Endothelial cell of umbilical vein (primary cell): ENCODE measurements around the gene PDCD1LG2. TPM values are rescaled to one million over a fixed set of nuclear protein-coding genes. Genes with fewer than 3 reads are reported as not detected.

Experiments used
- BruUV-seq: library from RNA; stranded (reverse); fragments of 400-500 nt; replicated peaks from 2 replicates; lab custom pipeline; 2021; lab: Mats Ljungman, UMichigan
- CTCF ChIA-PET: fragments of 300-600, 350-600 bp; sonication (Branson Sonifier 250); formaldehyde crosslinking; loops from one replicate; lab custom pipeline; 2021; ENCODE audit warnings: antibody characterized with exemption, inconsistent platforms; lab: Charles Lee
- POLR2A ChIA-PET: fragments of 300-600, 350-600 bp; sonication (Branson Sonifier 250); formaldehyde crosslinking; loops from one replicate; lab custom pipeline; 2021; ENCODE audit warnings: antibody characterized with exemption, inconsistent platforms; lab: Charles Lee
- DNase-seq: peaks from one replicate; pipeline ENCODE4 v3.0.0-alpha.2; 2011; ENCODE audit warnings: low read depth, low spot score
- FAIRE-seq: peaks from 2 replicates; lab custom pipeline; 2011; peaks lifted over from hg19 to GRCh38; lab: Jason Lieb, UNC
- H2AFZ ChIP-seq: 2 replicates; pipeline ENCODE4 v1.6.0; 2012; ENCODE audit warnings: low read depth, low read length, control low read depth, inconsistent platforms
- H3K27ac ChIP-seq: 2 replicates; pipeline ENCODE4 v1.5.1; 2011; ENCODE audit warnings: low read depth, mild to moderate bottlenecking, control low read depth, low read length, moderate library complexity; ENCODE audit not compliant: insufficient read depth
- H3K27me3 ChIP-seq, 2 experiments: 2 replicates each; pipeline versions ENCODE4 v1.6.0 to v1.6.1; 2011; ENCODE audit warnings: low read length in 2 of 2, mixed read lengths in 1 of 2; ENCODE audit not compliant: control insufficient read depth in 2 of 2, insufficient read depth in 2 of 2
- H3K36me3 ChIP-seq, 2 experiments: 2 replicates in 1 of 2; 3 replicates in 1 of 2; pipeline ENCODE4 v1.5.1; 2011; ENCODE audit warnings: low read length in 2 of 2, mild to moderate bottlenecking in 1 of 2, moderate library complexity in 1 of 2; ENCODE audit not compliant: control insufficient read depth in 2 of 2, insufficient read depth in 2 of 2; ENCODE audit errors: extremely low read depth in 1 of 2
- H3K4me1 ChIP-seq: 3 replicates; pipeline ENCODE4 v1.5.1; 2011; ENCODE audit warnings: mild to moderate bottlenecking, low read length; ENCODE audit not compliant: control insufficient read depth, insufficient read depth; ENCODE audit errors: extremely low read depth
- H3K4me2 ChIP-seq: 2 replicates; pipeline ENCODE4 v1.6.1; 2011; ENCODE audit warnings: low read length, control low read depth, mixed read lengths; ENCODE audit not compliant: insufficient read depth
- H3K4me3 ChIP-seq, 3 experiments: fragments of 200-600 bp in 1 of 3; sonication (generic), shearing (Covaris generic) in 1 of 3; replicated peaks in 1 of 3; 2 replicates each; pipeline ENCODE4 v1.5.1; 2011 to 2016; ENCODE audit warnings: control low read depth in 3 of 3, low read length in 3 of 3, mild to moderate bottlenecking in 2 of 3, inconsistent platforms in 1 of 3, low read depth in 1 of 3, moderate library complexity in 1 of 3; ENCODE audit not compliant: insufficient read depth in 1 of 3
- H3K79me2 ChIP-seq: 2 replicates; pipeline ENCODE4 v1.6.0; 2012; ENCODE audit warnings: low read length, inconsistent platforms; ENCODE audit not compliant: control insufficient read depth, insufficient read depth
- H3K9ac ChIP-seq: replicated peaks from 2 replicates; pipeline ENCODE3; 2011; ENCODE audit warnings: low read length, control low read depth; ENCODE audit not compliant: insufficient read depth; ENCODE audit errors: extremely low read depth
- H3K9me1 ChIP-seq: replicated peaks from 3 replicates; pipeline ENCODE4 v1.6.0; 2011; ENCODE audit warnings: mild to moderate bottlenecking, low read length; ENCODE audit not compliant: control insufficient read depth, insufficient read depth; ENCODE audit errors: extremely low read depth
- H3K9me3 ChIP-seq: replicated peaks from 2 replicates; pipeline ENCODE4 v1.5.1; 2012; ENCODE audit warnings: low read length, inconsistent platforms; ENCODE audit not compliant: control insufficient read depth, insufficient read depth
- H4K20me1 ChIP-seq: replicated peaks from 2 replicates; pipeline ENCODE3; 2011; ENCODE audit warnings: mild to moderate bottlenecking, low read length; ENCODE audit not compliant: control insufficient read depth, insufficient read depth; ENCODE audit errors: extremely low read depth
- EZH2 ChIP-seq: IDR thresholded peaks from 2 replicates; pipeline ENCODE4 v1.6.1; 2012; ENCODE audit warnings: borderline replicate concordance, low read depth, mild to moderate bottlenecking, moderate library complexity, low read length, inconsistent platforms; ENCODE audit not compliant: severe bottlenecking
- FOS ChIP-seq: IDR thresholded peaks from 2 replicates; pipeline ENCODE4 v1.6.1; 2011; ENCODE audit warnings: mild to moderate bottlenecking, low read length, moderate library complexity, borderline replicate concordance; ENCODE audit not compliant: insufficient read depth
- GATA2 ChIP-seq: IDR thresholded peaks from 2 replicates; pipeline ENCODE4 v1.7.0; 2011; ENCODE audit warnings: low read depth, mild to moderate bottlenecking, moderate library complexity, mixed read lengths, low read length; ENCODE audit not compliant: insufficient read length, insufficient read depth
- JUN ChIP-seq: IDR thresholded peaks from 2 replicates; pipeline ENCODE4 v1.6.1; 2011; ENCODE audit warnings: borderline replicate concordance, low read depth; ENCODE audit not compliant: insufficient read length, insufficient read depth
- MYC ChIP-seq: IDR thresholded peaks from one replicate; pipeline ENCODE4 v1.6.1; 2011; ENCODE audit warnings: mild to moderate bottlenecking, low read depth, low read length
- POLR2A ChIP-seq: IDR thresholded peaks from 2 replicates; pipeline ENCODE4 v1.6.1; 2012; ENCODE audit warnings: low read depth, mild to moderate bottlenecking, control low read depth, low read length
- POLR2AphosphoS5 ChIP-seq: IDR thresholded peaks from 2 replicates; pipeline ENCODE4 v1.6.1; 2012; ENCODE audit warnings: low read depth, mild to moderate bottlenecking, control low read depth, low read length, moderate library complexity; ENCODE audit not compliant: insufficient read depth
- dilution Hi-C: fragments of 300-500 bp; cut with MboI; formaldehyde crosslinking; loops from one replicate; pipeline ENCODE4 v1.15.0; 2019; ENCODE audit warnings: low sequenced_read_pairs; ENCODE audit not compliant: extremely low pct_ligation_motif_present
- intact Hi-C: fragments of 100-400 bp; cut with micrococcal nuclease; formaldehyde crosslinking; loops from one replicate; pipeline ENCODE4 v1.10.0; 2022
- polyA plus RNA-seq, 4 experiments: library from polyadenylated mRNA; depleted of rRNA in 3 of 4; stranded (reverse) in 3 of 4; unstranded in 1 of 4; fragments of >200 nt; gene quantifications; 2 replicates each; pipeline versions ENCODE4 v1.2.1 to v1.2.3, GENCODE V29; 2011 to 2012; ENCODE audit warnings: missing spikeins in 1 of 4
- total RNA-seq: library from RNA; stranded (reverse); gene quantifications from 2 replicates; pipeline ENCODE4 v1.2.3, GENCODE V29; 2021
- TF ChIP-seq, protein P1 (sequence below): IDR thresholded peaks from 2 replicates; pipeline ENCODE4 v1.6.1; 2011; ENCODE audit not compliant: insufficient read depth, insufficient read length
- TF ChIP-seq, protein P2 (sequence below), 2 donors: IDR thresholded peaks; 1 replicate in 1 of 2; 2 replicates in 1 of 2; pipeline ENCODE4 v1.5.1; 2011; ENCODE audit warnings: low read length in 2 of 2, mild to moderate bottlenecking in 2 of 2, moderate library complexity in 2 of 2, control low read depth in 1 of 2, inconsistent platforms in 1 of 2, low read depth in 1 of 2; ENCODE audit not compliant: insufficient read depth in 1 of 2; ENCODE audit errors: extremely low read depth in 1 of 2

Gene PDCD1LG2
- total and polyA plus RNA-seq, 2 donors (not counting 3 experiments of a cell fraction or from before 2014, with no cell fraction given): 7.9 to 9.5 TPM

DNA sequence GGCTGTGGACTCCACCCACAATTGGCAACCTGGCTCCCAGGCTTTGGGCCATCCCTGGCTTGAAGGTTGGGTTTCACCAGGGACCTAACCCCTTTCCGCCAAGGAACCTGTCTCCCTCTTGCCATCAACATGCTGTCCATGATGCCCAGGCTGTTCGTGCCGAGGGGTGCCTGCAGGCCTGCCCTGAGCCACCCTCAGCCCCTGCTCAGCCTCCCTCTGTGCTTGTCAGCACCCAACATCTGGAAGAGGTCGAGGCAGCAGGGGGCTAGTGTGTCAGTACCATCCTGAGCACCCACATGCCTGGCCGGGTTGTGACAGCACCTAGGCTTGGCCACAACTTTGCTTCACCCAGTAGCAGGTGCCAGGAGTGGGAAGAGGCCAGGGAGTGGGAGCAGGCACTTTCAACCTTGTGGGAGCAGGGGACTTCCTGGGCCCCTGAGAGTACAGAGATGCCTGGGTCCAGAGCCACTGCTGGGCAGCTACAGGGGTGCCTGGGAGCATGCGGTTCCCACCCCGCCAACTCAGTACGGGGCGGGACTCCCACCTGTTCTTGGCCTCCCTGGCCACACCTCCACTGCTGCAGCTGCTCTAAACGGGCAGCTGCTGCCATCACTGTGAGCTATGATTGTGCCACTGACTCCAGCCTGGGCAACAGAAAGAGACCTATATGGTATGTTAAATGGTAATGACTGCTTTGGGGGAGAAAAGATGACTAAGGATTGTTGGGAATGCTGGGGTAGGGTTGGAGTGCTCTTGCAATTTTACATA, 6.3 kb downstream of the PDCD1LG2 start:
- dilution Hi-C loops: no loop called here

More for the DNA sequence above, 6.3 kb downstream of the PDCD1LG2 start:
- FAIRE-seq: no peak
- Histone ChIP-seq H3K4me2 (no peak overlapping the region), H3K4me3 (no peak overlapping the region), H3K9me3 (no peaks in the 10 kb centered on the region), H3K27me3 (no peaks in the 10 kb centered on the region), H3K79me2 (peaks cover 21% of the 10 kb centered on the region), H3K4me1 (peaks cover 16% of the 10 kb centered on the region), H2AFZ (no peak overlapping the region), H3K36me3 (no peaks in the 10 kb centered on the region), H4K20me1 (no peaks in the 10 kb centered on the region), H3K9ac (no peak overlapping the region), H3K27ac (no peak overlapping the region), H3K9me1 (no peaks in the 10 kb centered on the region)
- no peak for DNase-seq
- intact Hi-C loops: no loop called here
- TF ChIP-seq POLR2A: no peak
- TF ChIP-seq, protein P1, sequence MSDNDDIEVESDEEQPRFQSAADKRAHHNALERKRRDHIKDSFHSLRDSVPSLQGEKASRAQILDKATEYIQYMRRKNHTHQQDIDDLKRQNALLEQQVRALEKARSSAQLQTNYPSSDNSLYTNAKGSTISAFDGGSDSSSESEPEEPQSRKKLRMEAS: no peak
- TF ChIP-seq EZH2: no peak
- TF ChIP-seq, protein P2, sequence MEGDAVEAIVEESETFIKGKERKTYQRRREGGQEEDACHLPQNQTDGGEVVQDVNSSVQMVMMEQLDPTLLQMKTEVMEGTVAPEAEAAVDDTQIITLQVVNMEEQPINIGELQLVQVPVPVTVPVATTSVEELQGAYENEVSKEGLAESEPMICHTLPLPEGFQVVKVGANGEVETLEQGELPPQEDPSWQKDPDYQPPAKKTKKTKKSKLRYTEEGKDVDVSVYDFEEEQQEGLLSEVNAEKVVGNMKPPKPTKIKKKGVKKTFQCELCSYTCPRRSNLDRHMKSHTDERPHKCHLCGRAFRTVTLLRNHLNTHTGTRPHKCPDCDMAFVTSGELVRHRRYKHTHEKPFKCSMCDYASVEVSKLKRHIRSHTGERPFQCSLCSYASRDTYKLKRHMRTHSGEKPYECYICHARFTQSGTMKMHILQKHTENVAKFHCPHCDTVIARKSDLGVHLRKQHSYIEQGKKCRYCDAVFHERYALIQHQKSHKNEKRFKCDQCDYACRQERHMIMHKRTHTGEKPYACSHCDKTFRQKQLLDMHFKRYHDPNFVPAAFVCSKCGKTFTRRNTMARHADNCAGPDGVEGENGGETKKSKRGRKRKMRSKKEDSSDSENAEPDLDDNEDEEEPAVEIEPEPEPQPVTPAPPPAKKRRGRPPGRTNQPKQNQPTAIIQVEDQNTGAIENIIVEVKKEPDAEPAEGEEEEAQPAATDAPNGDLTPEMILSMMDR (IDR thresholded peaks at IDR 0.05; ENCODE audit: extremely low read depth in 1 of 2, insufficient read depth in 1 of 2, low read depth in 1 of 2, low read length in 2 of 2): no peak
- no peak for TF ChIP-seq POLR2AphosphoS5
- no peak for TF ChIP-seq JUN
- no peak for TF ChIP-seq GATA2
- TF ChIP-seq MYC: no peak
- no peak for TF ChIP-seq FOS
- BruUV-seq: no TSS peak
- CTCF ChIA-PET: interaction anchor here (1.8 kb wide), 1 partner anchor 66 kb away, joined by 10 read pairs; the partner anchor contains the start of gene CD274
- POLR2A ChIA-PET: no interaction called here
